ENCODE results near the gene KCND2.

DNA sequence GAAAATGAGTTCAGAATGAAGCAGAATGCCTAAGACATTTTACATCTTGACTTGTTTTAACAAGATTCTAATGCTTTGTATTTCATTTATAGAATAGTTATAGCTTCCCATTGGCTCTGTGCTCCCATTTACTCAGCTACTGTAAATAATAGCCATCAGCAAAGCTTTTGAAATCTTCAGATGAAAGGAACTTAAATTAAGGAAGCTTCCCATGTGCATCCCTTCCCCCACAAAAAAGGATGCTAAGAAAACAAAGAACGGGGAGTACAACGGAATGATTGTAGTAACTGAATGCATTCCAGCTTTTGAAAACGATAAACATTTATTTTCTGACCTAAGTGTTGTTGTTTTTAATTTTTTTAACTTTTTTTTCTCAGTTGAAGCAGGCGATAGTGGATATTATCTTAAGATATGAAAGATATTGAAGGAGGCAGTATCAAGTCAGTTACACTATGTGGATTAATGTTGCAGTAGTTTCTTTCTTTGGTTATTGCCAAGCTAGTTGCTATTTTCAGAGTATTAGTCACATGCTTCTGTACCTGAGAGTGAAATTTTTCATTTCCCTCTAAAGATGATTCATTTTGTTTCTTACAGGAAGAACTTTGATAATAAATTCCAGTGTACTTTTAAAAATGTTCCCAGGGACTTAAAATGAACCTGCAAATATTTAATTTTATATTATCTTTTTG, 129.2 kb downstream of the KCND2 start:
- TF ChIP-seq, protein P1, sequence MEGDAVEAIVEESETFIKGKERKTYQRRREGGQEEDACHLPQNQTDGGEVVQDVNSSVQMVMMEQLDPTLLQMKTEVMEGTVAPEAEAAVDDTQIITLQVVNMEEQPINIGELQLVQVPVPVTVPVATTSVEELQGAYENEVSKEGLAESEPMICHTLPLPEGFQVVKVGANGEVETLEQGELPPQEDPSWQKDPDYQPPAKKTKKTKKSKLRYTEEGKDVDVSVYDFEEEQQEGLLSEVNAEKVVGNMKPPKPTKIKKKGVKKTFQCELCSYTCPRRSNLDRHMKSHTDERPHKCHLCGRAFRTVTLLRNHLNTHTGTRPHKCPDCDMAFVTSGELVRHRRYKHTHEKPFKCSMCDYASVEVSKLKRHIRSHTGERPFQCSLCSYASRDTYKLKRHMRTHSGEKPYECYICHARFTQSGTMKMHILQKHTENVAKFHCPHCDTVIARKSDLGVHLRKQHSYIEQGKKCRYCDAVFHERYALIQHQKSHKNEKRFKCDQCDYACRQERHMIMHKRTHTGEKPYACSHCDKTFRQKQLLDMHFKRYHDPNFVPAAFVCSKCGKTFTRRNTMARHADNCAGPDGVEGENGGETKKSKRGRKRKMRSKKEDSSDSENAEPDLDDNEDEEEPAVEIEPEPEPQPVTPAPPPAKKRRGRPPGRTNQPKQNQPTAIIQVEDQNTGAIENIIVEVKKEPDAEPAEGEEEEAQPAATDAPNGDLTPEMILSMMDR (conservative IDR thresholded peaks at IDR 0.05), result no peak
- no peak for TF ChIP-seq EZH2 (IDR thresholded peaks at IDR 0.05; ENCODE audit: low read depth)
